Astrocyte of the hippocampus (primary cell): ENCODE measurements around the gene AMIGO1.

Experiments used
- DNase-seq: peaks from one replicate; pipeline ENCODE4 v3.0.0; 2011; ENCODE audit warnings: low read depth, low spot score

AMIGO1 gene

DNA sequence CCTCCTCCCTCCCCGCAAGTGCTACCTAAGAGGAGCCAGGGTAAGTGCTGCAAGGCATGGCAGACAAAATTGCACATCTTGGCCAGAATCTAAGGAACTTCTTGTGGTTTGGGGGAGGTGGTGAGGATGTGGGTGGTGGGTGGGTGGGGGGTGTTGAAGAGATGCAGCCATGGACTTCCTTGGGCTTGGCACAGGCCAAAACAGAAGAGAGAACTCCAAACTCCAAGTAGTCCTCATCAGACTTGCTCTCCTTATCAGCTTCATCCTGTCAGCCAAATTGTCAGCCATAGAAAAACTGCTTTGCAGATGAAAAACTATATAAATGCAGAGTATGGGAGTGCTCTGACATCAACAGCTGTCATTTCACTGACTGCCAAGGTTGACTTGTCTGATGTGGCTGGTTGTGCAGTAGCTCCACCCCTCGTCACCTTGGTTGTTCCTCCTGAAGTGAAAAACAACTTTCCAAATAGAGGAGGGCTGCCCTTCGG, 7.1 kb downstream of the AMIGO1 start:
- DNase-seq, result no peak

DNA sequence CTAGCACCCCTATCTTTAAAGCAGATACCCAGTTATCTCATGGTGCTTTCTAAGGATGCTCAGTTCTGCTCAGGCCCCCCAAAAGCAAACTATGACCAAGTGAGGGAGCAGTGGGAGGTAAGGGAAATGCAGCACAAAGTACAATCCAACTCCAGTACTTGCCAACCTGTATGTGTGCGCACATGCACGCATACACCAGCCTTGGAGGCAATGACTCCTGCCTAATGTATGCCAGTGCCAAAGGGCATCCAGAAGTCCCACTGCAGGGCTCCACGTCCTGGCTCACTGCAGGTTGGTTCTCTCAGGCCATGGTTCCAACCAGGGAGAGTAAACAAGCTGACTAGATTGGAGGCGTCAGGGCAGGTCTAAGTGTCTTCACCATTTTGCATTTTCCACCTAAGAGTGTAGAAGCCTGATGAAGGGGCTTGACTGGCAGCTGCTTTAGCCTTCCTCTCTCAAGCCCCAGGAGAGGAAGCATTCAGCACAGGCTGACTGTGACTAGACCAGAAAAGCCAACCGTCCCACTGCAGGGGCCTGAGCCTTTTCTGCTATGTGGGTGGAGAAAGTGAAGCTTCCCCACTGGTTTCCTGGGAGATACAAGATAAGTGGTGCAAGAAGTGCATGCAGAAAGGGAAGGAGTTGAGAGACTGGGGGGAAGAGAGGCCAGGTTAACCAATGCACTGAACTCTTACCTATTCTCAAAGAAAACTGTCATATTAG, 7.7 kb downstream of the AMIGO1 start:
- DNase-seq, result no peak

DNA sequence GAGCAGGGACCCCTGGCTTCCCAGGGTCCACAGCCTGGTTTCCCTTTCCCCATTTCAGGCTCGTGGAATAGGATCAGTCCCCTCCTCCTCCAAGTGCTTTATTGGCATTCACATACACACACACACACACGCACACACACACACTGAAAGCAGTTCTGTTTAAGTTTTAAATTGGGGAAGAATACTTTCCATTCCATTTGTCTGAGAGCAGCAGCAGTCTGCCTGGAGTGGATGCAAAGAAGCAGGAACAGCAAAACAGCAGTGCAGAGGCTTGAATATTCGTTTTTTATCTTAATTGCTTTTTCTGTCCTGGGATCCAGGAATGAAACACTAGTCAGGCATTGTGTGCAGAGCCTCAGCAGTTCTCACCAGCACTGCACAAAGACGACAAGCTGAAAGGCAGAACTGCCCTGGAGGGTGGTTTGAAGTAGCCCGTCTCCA, 8.6 kb downstream of the AMIGO1 start:
- peak; percentile 86 for DNase-seq

DNA sequence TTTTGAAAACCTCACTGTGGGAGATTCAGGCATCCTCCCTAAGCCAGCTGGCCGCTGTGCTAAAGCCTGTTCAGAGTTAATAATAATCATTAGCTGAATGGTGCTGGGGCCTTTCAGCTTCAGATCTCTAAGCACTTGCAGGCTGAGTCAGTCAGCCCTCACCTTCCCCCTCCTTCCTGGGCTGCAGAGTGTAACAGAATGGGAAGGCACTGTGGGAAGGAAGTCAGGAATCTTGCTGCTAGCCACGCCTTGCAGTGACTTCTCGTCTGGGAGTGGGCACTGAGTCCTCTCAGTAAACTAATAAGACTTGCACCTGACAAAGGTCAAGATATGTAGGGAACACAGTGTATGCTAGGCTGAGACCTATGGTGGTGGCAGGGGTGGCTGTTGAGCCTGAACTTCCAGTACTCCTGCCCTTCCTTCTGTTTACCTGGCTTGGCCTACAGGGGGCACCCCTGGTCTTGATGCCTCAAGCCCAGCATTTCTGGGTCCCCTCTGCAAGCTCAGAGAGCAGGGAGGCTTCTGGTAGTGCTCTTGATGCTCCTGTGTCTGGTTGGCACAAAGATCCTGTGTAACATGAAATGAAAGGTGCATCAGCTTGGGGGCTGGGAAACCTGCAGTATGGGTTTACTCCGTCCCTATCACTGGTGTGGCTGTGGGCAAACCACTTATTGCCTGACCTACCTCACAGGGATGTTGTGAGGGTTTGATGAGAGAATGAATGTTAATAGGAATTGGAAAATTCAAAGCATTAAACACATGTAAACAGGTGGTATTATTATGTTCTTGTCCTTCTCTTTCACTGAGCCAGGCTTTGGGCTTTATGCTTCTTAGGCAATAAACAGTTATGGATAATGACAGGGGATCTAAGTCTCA, 9.6 kb downstream of the AMIGO1 start:
- DNase-seq, result peak; percentile 74

DNA sequence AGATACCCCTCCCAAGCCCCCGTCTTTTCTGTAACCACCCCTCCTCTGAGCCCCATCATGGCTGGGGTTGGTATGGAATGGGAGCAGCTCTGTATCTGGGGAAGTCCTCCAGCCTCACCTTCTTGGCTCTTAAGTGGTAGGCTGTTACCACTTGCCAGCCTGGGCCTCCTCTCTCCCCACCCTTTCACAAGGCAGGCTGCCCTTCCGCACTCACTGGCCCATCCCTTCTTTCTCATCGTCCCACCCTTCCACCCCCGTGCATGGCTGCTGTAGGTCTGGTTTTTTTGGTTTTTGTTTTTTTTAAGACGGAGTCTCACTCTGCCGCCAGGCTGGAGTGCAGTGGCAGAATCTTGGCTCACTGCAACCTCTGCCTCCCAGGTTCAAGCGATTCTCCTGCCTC, 10.4 kb downstream of the AMIGO1 start:
- DNase-seq, result no peak

DNA sequence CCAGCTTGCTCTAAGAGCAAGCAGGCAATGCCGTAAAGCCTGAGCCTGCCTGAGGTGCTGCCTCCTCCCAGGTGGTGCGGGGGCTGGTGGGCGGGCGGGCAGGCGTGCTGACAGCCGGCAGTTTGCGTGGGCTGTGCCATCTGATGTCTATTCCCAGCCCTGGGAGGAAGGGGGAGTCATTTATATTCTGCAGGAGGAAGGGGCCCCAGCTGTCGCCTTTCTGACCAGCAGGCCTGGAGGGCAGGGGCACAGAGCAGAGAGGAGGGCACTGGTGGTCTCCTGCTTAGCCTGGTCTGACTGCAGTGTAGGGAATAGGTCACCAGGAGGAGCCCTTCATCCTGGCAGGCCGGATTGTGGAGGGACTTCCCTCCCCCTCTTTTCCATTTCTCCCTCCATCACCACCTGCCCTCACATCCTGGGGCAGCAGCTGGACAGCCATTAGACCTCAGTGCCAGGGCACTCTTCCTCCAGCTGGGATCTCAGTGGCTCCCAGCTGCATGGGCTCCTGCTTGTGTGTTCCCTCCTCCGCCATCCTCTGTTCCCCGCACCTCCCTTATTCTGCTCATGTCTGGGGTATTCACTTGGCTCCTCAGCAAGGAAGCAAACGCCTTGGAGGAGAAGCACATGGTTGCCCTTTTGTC, 11.2 kb downstream of the AMIGO1 start:
- peak; percentile 62 for DNase-seq

DNA sequence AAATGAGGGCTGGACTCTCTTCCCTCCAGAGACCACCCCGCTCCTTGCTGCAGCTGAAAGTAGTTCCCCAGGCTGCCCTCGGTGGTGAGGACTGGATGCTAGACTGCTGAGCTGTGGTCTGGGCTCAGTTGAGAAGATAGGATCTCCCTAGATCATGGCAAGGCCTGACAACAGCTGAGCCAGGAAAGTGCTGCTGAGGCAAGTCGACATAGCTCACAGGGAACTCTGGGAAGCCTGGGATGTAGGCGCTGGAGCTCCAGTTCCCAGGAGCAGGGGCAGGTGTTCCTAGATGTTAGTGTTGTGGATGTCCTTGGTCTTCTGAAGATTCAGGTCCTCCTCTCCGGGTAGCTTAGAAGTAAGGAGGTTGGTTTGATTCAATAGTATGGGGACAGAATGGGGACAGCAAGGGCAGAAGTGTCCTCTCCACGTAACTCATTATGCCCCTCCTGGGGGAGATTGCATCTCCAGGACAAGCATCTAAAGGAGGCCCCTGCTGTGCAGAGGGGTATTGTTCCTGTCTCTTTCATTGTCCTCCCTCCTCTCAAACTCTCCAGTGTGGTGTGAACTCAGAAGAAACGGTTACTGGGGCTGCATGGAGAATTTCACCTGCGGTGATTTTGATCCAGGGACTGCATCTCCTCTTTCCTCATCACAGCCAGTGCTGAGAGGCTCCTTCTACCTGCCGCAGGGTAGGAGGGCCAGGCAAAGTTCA, 11.9 kb downstream of the AMIGO1 start:
- no peak for DNase-seq

DNA sequence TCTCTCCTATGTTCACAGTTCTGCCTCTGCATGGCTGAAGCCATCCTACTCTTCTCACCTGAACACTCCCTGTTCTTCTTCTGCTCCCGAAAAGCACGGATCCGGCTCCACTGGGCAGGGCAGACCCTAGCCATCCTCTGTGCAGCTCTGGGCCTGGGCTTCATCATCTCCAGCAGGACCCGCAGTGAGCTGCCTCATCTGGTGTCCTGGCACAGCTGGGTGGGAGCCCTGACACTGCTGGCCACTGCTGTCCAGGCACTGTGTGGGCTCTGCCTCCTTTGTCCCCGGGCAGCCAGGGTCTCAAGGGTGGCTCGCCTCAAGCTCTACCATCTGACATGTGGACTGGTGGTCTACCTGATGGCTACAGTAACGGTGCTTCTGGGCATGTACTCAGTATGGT, 13.8 kb downstream of the AMIGO1 start:
- no peak for DNase-seq

DNA sequence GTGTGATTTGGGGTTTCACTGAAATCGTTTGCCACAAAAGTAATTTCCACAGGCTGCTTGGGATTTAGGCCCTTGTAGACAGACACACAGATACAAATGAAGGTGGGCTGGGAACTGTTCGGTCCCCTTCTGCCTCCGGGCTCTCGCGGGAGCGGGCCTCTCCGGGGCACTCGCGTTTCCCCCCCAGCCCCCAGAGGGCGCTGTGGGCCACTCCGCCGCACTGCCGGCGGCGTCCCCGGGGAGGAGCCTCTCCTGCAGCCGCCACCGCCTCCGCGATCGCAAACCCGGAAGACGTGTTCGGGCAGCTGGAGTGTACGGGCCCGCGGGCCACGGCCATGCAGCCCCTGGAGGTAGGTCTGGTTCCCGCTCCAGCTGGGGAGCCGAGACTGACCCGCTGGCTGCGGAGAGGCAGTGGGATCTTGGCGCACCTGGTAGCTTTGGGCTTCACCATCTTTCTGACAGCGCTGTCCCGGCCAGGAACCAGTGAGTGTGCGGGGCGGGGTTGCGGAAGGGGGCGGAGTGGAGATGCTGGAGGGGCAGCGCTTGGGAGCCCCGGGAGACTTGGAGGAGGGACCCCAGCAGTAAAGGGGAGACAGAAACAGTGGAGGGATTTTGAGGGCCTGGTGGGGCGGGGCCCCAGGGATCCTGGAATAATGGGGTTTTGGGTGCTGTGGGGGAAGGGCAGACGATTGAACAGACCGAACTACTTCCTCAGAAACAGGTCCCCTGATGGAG, 15.6 kb downstream of the AMIGO1 start, which contains the start of gene CYB561D1:
CYB561D1 (plus strand) TSS at position 290 of the 735 bp plus-strand sequence; CDS start at position 336, 46 bp downstream.
- DNase-seq, result peak; percentile 96

DNA sequence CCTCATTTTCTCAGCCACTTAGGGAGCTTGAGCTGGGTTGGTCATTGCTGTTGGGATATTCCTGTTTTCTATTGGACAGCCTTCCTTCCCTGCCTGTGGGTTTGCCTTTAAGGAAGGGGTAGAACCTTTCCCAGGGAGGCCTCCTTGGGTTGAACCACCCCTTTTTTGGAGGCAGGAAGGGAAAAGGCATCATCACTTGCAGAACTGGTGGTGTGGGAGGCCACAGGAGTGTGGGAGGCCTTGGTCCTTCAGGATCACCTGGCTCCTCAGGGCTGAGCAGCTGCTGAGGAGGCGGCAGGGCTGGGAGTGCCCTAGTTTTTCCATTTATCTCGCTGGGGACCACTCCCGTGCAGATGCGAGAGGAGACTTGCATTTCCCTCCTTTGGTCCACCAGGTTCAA, 16.3 kb downstream of the AMIGO1 start:
- DNase-seq, result no peak

DNA sequence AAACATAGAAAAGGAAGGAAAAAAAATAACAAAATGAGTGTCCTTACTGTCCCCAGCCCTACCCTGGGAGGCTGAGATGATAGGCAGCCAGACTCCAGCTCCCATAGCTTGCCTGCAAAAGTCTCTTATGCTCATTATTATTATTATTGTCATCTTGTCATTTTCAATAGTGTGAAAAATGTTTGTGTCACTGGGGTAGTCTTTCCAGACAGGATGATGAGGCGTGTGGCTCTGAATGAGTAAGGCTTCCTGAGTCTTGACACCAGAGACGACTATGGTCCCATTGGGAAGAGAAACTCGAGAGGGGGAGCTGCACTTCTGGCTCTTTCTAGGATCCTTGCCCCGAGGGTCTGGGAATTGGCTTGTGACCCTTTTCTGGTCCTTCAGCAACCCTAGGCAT, 16.7 kb downstream of the AMIGO1 start:
- DNase-seq, result no peak

DNA sequence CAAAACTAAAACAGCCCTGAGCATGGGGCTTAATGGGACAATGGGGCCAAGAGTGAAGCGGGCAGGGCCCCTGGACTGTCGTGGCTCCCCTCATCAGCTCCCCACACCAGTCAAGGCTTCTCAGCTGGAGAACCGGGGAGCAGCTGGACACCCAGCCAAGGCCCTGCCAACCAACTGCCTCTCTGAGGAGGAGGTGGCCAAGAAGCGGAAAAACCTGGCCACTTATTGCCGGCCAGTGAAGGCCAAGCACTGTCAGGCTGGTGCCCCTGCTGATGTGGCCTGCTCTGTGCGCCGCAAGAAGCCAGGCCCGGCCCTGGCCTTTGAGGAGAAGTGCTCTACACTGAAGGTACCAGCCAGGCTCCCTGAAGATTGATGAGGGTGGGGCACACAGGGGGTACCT, 18.2 kb downstream of the AMIGO1 start:
- DNase-seq, result no peak

DNA sequence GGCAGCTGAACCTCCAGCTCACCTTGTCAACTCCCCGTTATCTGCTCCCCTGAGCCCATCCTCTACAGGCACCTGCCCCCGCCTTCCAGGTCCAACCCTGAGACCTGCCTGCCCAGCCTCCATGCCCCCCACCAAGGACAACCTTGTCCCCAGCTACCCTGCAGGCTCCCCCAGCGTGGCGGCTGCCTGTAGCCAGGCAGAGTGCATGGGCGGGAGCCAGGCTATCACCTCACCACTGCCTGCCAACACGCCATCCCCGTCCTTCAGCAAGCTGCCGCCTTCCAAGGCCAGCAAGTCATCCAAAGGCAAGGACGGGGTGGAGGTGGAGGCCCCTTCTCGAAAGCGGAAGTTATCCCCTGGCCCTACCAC, 18.6 kb downstream of the AMIGO1 start:
- DNase-seq, result no peak

DNA sequence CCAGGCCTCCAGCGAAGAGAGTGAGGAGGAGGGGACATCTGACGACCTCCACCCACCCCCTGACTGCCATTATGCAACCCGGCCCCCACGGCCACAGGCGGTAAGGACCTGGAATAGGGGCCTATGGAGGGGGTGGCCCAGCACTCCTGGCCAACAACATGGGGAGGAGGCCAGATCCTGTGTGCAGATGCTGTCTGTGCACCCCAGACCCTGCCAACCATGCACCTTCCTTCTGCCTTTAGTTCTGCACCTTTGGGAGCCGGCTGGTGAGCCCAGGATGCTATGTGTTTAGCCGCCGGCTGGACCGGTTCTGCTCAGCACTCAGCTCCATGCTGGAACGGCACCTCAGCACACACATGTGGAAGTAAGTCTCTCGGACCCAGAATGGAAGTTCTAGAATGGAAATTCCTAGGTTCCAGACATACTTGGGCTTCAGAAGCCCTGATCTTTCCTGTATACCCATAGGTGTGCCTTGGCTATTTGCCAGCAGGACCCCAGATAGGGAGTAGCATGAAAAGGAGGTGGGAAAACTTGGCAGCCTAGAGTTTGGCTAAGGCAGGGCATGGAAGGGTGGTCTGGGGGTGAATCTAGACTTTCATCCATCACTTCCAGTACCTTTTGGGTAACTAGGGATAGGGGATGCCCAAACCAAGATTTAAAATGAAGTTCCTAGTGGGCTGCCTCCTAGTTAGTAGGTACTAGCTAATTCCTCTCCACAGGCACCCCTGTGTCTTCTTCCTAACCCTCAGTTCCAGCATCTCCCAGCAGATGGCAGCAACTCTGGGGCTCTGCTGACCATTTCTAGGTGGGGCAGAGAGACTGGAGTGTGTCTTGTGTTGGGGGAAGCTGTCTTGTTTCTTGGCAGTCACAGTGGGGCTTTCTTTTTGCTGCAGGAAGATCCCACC, 19.2 kb downstream of the AMIGO1 start:
- DNase-seq, result peak; percentile 79

DNA sequence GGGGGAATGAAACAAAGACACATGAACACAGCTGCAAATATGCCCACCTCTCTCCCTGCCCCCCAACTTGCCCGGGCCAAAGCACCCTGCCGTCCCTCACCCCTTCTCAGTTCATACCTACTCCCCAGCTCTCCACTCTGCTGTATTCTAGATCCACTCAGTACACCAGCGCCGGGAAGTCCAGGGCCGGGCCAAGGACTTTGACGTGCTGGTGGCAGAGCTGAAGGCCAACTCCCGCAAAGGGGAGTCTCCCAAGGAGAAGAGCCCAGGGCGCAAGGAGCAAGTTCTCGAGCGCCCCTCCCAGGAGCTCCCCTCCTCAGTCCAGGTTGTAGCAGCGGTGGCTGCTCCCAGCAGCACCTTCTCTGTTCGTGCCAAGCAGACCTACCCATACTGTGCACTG, 20.8 kb downstream of the AMIGO1 start:
- no peak for DNase-seq

DNA sequence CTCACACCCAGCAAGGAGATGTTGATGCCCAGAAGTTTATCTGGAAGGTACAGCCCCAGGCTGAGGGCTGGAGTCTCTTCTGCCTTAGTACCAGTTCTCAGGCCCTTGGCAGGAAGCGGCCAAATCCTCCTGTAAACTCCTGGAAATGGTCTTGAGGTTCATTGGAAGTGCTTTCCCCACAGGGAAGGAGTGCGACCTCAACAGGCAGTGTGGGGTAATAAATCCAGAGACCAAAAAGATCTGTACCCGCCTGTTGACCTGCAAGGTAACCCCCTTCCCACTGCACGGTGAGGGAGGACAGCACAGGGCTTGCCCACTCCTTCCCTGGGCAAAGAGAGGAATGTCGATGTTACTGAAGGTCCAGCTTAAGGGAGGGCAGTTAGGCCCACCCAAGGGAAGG, 21.3 kb downstream of the AMIGO1 start:
- DNase-seq, result no peak

DNA sequence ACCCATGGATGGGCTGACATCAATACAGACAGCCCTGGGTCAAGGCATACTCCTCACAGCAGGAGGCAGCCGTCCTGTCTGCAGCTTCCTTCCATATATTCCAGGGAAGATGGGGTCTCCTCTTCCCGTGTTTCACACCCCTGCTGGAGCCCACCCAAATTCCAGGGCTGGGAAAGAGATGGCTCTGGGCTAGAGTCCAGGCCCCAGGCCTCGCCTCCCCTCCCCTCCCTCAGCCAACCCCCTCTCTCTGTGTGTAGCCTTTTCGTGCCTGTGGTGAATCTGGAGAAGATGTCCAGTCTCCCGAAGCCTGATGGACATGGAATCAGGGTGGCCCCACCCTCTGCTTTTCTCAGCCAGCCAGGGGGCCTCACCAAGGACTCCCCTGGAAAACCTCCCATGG, 22.3 kb downstream of the AMIGO1 start:
- no peak for DNase-seq

DNA sequence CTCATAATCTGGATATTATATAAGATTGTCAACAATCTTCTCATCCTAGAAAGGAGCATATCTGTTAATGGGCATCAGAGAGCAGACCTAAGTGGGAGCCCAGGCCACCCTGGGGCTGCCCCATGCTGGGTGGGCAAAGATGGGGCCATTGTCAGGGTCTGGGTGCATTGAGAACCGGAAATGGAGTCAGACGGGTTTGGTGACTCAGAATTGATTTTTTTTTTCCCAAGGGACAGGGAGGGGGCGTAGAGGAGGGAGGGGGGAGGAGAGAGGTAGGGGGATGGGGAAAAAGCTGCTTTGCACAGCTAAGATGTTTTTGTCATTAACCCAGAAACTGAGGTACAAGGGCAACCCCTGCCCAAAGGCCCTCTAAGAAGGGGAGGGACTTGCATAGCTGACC, 24.5 kb downstream of the AMIGO1 start:
- no peak for DNase-seq

DNA sequence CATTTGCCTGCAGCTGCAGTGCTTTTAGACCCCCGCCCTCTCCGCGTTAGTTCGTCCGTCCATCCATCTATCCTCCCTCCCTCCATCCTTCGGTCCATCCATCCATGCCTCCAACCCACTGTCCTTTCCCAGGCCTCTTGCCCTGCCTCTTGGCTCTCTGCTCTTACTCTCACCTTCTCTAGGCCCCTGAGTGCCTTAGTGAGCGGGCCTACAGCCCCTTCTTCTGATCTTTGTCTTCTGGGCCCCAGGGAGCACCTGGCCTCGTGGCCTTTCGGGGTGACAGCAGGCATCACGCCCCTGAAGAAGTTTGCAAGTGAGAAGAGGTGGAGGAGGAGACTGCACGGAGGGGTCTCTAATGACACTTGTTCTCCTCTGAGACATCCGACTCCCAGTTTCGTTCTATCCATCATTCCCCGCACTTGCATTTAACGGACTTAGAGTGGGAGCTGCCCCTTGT, 25.0 kb downstream of the AMIGO1 start:
- peak; percentile 10 for DNase-seq
